ENCODE data around the gene OR10H2.
"Not testable (repeated sequence)": the region's sequence is repeated elsewhere in the genome, so short reads cannot be mapped to it uniquely, and the experiment has no call there.

OR10H2 gene

GRCh38 chr19:15774159-15774558, 46.3 kb downstream of the OR10H2 start:
- DNase-seq = not testable (repeated sequence)

GRCh38 chr19:15775249-15775648, 47.4 kb downstream of the OR10H2 start:
- no peak for DNase-seq

- DNase-seq = no peak
These were observed 48.4 kb downstream of the OR10H2 start for GRCh38 chr19:15776264-15776663.

DNA sequence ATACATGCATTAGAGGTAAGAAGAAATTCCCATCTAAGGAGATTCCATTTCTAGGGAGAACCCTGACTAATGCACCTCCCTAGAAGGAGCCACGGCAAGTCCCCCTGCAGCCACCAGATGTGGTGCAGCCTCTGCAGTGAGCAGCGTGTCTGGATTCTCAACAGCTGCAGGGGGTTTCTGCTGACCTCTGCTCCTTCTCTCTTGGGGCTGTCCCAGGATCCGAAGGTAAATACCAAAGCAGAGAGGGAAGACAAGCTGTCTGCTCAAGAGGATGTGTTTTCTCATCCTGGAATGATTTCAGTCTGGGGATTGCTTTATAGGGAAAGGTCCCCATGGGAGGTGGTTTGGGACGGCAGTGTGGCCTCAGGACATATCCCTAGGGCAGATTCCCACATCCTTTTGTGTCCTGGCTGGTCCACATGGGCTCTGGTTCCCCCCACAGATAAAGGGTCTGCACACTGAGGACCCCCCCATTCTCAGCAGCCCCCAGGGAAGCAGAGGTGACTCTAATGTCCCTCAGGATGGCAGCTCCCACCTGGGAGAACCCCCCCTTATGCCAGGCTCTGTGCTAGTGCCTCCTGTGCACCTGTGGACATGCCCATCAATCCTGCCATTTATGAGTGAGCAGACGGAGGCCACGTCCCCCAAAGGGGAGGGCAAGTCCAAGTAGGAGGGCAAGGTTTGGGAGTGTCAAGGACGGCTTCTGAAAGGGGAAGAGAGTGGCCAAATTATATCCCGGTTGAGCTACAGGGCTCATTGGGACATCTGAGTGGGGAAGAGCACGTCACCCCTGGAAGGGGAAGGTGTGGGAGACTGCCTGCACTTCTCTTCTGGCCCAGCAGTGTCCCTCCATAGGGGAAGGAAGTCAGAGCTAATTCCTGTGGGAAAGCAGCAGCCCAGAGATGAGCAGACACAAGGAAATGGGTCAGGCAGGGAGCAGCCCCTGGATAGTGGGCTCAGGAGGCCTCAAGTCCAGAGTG, 49.5 kb downstream of the OR10H2 start:
- DNase-seq = no peak

All from kidney glomerular epithelial cell (primary cell).